Gastroesophageal sphincter (tissue), 4 donors: ENCODE results near the gene CUL9. TPM values are rescaled to one million over a fixed set of nuclear protein-coding genes. Genes with fewer than 3 reads are reported as not detected.
A peak's percentile ranks its signal among the peaks of the same experiment; 100 is the strongest.

ENCODE experiments used
- ATAC-seq: fragments of 150-250 bp; one replicate; pipeline ENCODE4 v1.9.1; 2016; ENCODE audit warnings: mild to moderate bottlenecking, moderate library complexity
- H3K27ac ChIP-seq, 4 donors: fragments of 200-600 bp; sonication (generic) in 3 of 4; 1 replicate in 3 of 4; 2 replicates in 1 of 4; pipeline ENCODE4 v1.5.1; 2016 to 2019
- H3K27me3 ChIP-seq: fragments of 200-600 bp; sonication (generic); one replicate; pipeline ENCODE4 v1.5.1; 2019
- H3K36me3 ChIP-seq, 2 donors: fragments of 200-600 bp; sonication (generic); one replicate each; pipeline ENCODE4 v1.5.1; 2019; ENCODE audit warnings: control low read depth in 1 of 2
- H3K4me1 ChIP-seq, 3 donors: fragments of 200-600 bp; sonication (generic); 1 replicate in 2 of 3; 2 replicates in 1 of 3; pipeline ENCODE4 v1.5.1; 2016 to 2019; ENCODE audit warnings: control low read depth in 2 of 3
- H3K4me3 ChIP-seq, 2 donors: fragments of 200-600 bp; sonication (generic); one replicate each; pipeline ENCODE4 v1.5.1; 2019; ENCODE audit warnings: mild to moderate bottlenecking in 1 of 2, moderate library complexity in 1 of 2
- H3K9me3 ChIP-seq, 3 donors: fragments of 200-600 bp; sonication (generic); one replicate each; pipeline ENCODE4 v1.5.1; 2017 to 2019; ENCODE audit warnings: control low read depth in 2 of 3
- CTCF ChIP-seq, 4 experiments: fragments of 200-600 bp in 2 of 4; fragments of 450-650 bp in 2 of 4; sonication (generic) in 1 of 4; IDR thresholded peaks; one replicate each; pipeline ENCODE4 v1.5.1; 2017 to 2019; ENCODE audit warnings: antibody characterized with exemption in 4 of 4, mild to moderate bottlenecking in 2 of 4, moderate library complexity in 2 of 4
- EP300 ChIP-seq: sonication (generic); formaldehyde crosslinking; IDR thresholded peaks from one replicate; pipeline ENCODE4 v1.6.1; 2017; ENCODE audit warnings: antibody characterized with exemption, mild to moderate bottlenecking
- POLR2A ChIP-seq, 2 donors: fragments of 450-650 bp; IDR thresholded peaks; one replicate each; pipeline ENCODE4 v1.6.1; 2017; ENCODE audit warnings: antibody characterized with exemption in 2 of 2, mild to moderate bottlenecking in 2 of 2, moderate library complexity in 1 of 2
- POLR2AphosphoS5 ChIP-seq: sonication (generic); formaldehyde crosslinking; IDR thresholded peaks from one replicate; pipeline ENCODE4 v1.6.1; 2017; ENCODE audit warnings: antibody characterized with exemption
- WGBS, 2 donors: methylation state at CpG; one replicate each; pipeline ENCODE4 v1.1.5; 2018; ENCODE audit warnings: low coverage in 1 of 2; 5-methylcytosine and 5-hydroxymethylcytosine counted together
- total RNA-seq, 4 donors: library from RNA; depleted of rRNA; stranded (reverse); fragments of >200 nt; gene quantifications; one replicate each; pipeline ENCODE4 v1.1.0, GENCODE V29; 2016

The CUL9 gene
- total RNA-seq, 4 donors from 2014 or later, result 23.2 to 36.6 (median 24.2) TPM

GRCh38 chr6:43264599-43265145 is 82.7 kb downstream of the CUL9 start:
- Histone ChIP-seq H3K4me1 (peaks cover 0 to 22% (median 9%) of the 10 kb centered on the region in 3 donors), H3K27me3 (peaks cover 2% of the 10 kb centered on the region), H3K9me3 (no peaks in the 10 kb centered on the region), H3K4me3 (no peak overlapping the region), H3K27ac (no peak overlapping the region), H3K36me3 (no peaks in the 10 kb centered on the region)
- TF ChIP-seq POLR2A (IDR thresholded peaks at IDR 0.05) (no peak), EP300 (no peak), CTCF (IDR thresholded peaks at IDR 0.05) (no peak), POLR2AphosphoS5 (no peak)
- WGBS, 2 donors, result 77 to 83% methylated on average over 3 to 5 of the region's 5 CpGs
- no peak for ATAC-seq

- Histone ChIP-seq H3K36me3 (no peaks in the 10 kb centered on the region), H3K27ac (no peak overlapping the region), H3K4me1 (peaks cover 0 to 31% (median 15%) of the 10 kb centered on the region in 3 donors), H3K9me3 (no peaks in the 10 kb centered on the region), H3K4me3 (no peak overlapping the region), H3K27me3 (no peaks in the 10 kb centered on the region)
- 84 to 92% methylated on average over 5 to 6 of the region's 6 CpGs for WGBS, 2 donors
- no peak for TF ChIP-seq CTCF (IDR thresholded peaks at IDR 0.05)
- no peak for TF ChIP-seq EP300
- no peak for TF ChIP-seq POLR2AphosphoS5
- no peak for TF ChIP-seq POLR2A (IDR thresholded peaks at IDR 0.05)
- no peak for ATAC-seq
These were observed 83.6 kb downstream of the CUL9 start for GRCh38 chr6:43265564-43265963.

GRCh38 chr6:43267619-43268354 is 85.8 kb downstream of the CUL9 start:
- Histone ChIP-seq H3K4me3 (no peak overlapping the region), H3K27ac (peak overlapping the region in 3 of 4 donors; percentile 79 to 80 (median 80)), H3K36me3 (no peaks in the 10 kb centered on the region), H3K27me3 (no peaks in the 10 kb centered on the region), H3K9me3 (no peaks in the 10 kb centered on the region), H3K4me1 (peaks cover 0 to 34% (median 15%) of the 10 kb centered on the region in 3 donors)
- ATAC-seq, result no peak
- no peak for TF ChIP-seq POLR2A (IDR thresholded peaks at IDR 0.05)
- WGBS, 2 donors, result 72 to 84% methylated on average over 3 to 7 of the region's 7 CpGs

- peaks cover 0 to 34% (median 15%) of the 10 kb centered on the region in 3 donors for H3K4me1 ChIP-seq
- TF ChIP-seq POLR2A (IDR thresholded peaks at IDR 0.05) (no peak), EP300 (no peak), POLR2AphosphoS5 (no peak), CTCF (IDR thresholded peaks at IDR 0.05) (no peak)
- no CpG with 5 or more reads among the region's 3 CpGs for WGBS, 2 donors
- no peak overlapping the region for H3K4me3 ChIP-seq
- no peaks in the 10 kb centered on the region for H3K9me3 ChIP-seq
- H3K36me3 ChIP-seq, result no peaks in the 10 kb centered on the region
- no peak for ATAC-seq
- peak overlapping the region in 3 of 4 donors; percentile 79 to 80 (median 80) for H3K27ac ChIP-seq
- H3K27me3 ChIP-seq, result no peaks in the 10 kb centered on the region
These were observed 86.3 kb downstream of the CUL9 start for GRCh38 chr6:43268355-43268700.

GRCh38 chr6:43268782-43269272 is 86.8 kb downstream of the CUL9 start:
- Histone ChIP-seq H3K4me1 (peaks cover 0 to 34% (median 15%) of the 10 kb centered on the region in 3 donors), H3K27ac (peak overlapping the region in 3 of 4 donors; percentile 79 to 80 (median 80)), H3K36me3 (no peaks in the 10 kb centered on the region), H3K9me3 (no peaks in the 10 kb centered on the region), H3K27me3 (peaks cover 3% of the 10 kb centered on the region), H3K4me3 (peak overlapping the region in 1 of 2 donors; percentile 48)
- no peak for ATAC-seq
- TF ChIP-seq POLR2AphosphoS5, result no peak
- no peak for TF ChIP-seq EP300
- no peak for TF ChIP-seq CTCF (IDR thresholded peaks at IDR 0.05)
- no peak for TF ChIP-seq POLR2A (IDR thresholded peaks at IDR 0.05)
- 40 to 60% methylated on average over 3 to 5 of the region's 10 CpGs for WGBS, 2 donors
